GM18861 (cell line): ENCODE data around the gene MVD.
A peak's percentile ranks its signal among the peaks of the same experiment; 100 is the strongest.

Source experiments
- ATAC-seq: cut with Tn5 transposase; IDR thresholded peaks from one replicate; pipeline ENCODE4 v1.9.1; 2021; ENCODE audit not compliant: unreplicated experiment

Gene MVD

GRCh38 chr16:88640498-88641247 lies 22.2 kb downstream of the MVD start:
- no peak for ATAC-seq

GRCh38 chr16:88640039-88640495 lies 22.8 kb downstream of the MVD start:
- ATAC-seq = no peak

GRCh38 chr16:88639231-88640038 lies 23.5 kb downstream of the MVD start:
- ATAC-seq = no peak

GRCh38 chr16:88638323-88639230 lies 24.3 kb downstream of the MVD start, which contains the start of gene IL17C:
IL17C (plus strand) TSS chr16:88638572; CDS start chr16:88638642, 70 bp downstream.
- no peak for ATAC-seq

GRCh38 chr16:88636488-88637265 lies 26.2 kb downstream of the MVD start:
- ATAC-seq = no peak

- no peak for ATAC-seq
These were observed 27.1 kb downstream of the MVD start for GRCh38 chr16:88635671-88636319.

- ATAC-seq = no peak
These were observed 27.8 kb downstream of the MVD start for GRCh38 chr16:88634994-88635670.

GRCh38 chr16:88634141-88634993 lies 28.5 kb downstream of the MVD start:
- peak; percentile 52 for ATAC-seq

- peak; percentile 33 for ATAC-seq
These were observed 29.2 kb downstream of the MVD start for GRCh38 chr16:88633684-88634140.

GRCh38 chr16:88632587-88632930 lies 30.3 kb downstream of the MVD start:
- ATAC-seq = no peak

- no peak for ATAC-seq
These were observed 30.8 kb downstream of the MVD start for GRCh38 chr16:88631920-88632586.

- ATAC-seq = no peak
These were observed 31.5 kb downstream of the MVD start for GRCh38 chr16:88631384-88631783.

- no peak for ATAC-seq
These were observed 31.9 kb downstream of the MVD start for GRCh38 chr16:88630941-88631340.

- ATAC-seq = no peak
These were observed 32.5 kb downstream of the MVD start for GRCh38 chr16:88630433-88630832.

- no peak for ATAC-seq
These were observed 33.1 kb downstream of the MVD start for GRCh38 chr16:88629835-88630234.

- no peak for ATAC-seq
These were observed 34.3 kb downstream of the MVD start for GRCh38 chr16:88628512-88628974.

- no peak for ATAC-seq
These were observed 35.1 kb downstream of the MVD start for GRCh38 chr16:88627531-88628411.
